HUDEP-2 (cell line): Measurements from ENCODE around the gene WFDC1.

Source experiments
- DNase-seq, 76 experiments: peaks; one replicate each; lab custom pipeline; 2025; ENCODE audit not compliant: unreplicated experiment in 76 of 76; lab: John Stamatoyannopoulos, UW

WFDC1 gene

DNA sequence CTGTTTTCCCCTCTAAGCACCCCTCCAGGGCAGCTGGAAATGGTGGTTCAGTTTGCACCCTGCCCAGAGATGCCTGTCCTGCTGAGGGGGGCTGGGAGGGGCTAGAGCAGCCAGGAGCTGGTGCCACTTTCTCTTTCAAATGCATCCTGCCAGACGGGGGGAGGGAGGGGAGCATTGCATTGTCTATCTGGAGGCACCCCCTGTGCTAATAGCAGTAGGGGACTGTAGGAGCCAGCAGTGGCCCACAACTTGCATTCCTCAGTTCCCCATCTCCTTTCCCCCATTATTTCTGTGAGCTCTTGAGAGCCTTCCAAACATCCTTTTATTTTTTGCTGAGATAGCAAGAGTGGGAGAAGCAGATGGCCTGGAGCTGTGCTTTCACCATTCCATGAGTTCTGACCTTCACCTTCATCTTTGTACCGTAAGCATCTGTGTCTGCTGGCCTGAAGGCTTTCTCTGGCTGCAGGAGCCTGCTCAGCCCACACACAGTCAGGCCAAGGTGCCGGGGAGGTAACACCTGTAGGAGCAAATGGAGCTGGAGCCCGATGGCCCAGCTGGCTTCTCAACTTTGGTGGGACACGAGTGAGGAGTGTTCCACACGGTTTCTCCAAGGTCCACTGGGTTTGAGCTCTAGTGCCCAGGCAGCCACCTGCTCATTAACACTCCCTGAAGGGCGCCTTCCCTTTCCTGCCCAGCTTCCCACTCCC lies 5.2 kb downstream of the WFDC1 start:
- DNase-seq, result no peak

DNA sequence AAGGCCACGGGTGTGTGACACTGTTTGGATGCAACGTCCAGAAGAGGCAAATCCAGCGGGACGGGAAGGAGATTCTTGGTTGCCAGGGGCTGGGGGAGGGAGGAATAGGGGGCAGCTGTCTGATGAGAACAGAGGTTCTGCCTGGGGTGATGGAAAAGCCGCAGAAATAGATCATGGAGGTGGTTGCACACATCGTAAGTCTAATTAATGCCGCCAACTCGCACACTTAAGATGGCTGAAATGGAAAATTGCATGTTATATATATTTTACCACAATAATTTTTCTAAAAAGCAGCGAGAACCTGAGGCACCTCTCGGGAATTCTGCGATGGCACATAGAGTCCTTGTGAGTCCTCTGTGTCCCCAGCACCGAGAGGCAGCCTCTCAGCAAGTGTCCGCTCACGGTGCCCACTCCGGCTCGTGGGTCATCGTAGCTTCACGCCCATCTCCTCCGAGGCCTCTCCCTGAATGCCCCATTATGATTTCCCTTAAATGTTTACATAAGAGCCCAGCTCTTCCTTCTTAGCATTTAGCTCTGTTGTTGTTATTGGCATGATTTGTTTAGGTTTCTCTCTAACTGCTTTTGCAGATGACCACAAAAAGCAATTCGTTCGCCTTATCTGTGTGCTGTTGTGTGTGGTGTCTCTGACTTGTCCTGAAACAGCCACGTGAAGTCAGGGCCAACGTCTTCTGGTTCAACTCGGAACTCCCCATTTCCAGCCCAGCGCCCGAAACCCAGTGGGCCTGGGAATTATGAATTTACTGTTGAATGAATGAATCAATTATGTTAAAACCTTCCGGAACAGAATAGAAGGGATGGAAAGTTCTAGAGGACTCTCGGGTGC lies 7.7 kb downstream of the WFDC1 start:
- no peak for DNase-seq

- no peak for DNase-seq
These were observed 8.3 kb downstream of the WFDC1 start for GRCh38 chr16:84303023-84303422.

- DNase-seq, result no peak
These were observed 8.8 kb downstream of the WFDC1 start for GRCh38 chr16:84303516-84303915.

GRCh38 chr16:84306564-84306963 lies 11.9 kb downstream of the WFDC1 start:
- no peak for DNase-seq

DNA sequence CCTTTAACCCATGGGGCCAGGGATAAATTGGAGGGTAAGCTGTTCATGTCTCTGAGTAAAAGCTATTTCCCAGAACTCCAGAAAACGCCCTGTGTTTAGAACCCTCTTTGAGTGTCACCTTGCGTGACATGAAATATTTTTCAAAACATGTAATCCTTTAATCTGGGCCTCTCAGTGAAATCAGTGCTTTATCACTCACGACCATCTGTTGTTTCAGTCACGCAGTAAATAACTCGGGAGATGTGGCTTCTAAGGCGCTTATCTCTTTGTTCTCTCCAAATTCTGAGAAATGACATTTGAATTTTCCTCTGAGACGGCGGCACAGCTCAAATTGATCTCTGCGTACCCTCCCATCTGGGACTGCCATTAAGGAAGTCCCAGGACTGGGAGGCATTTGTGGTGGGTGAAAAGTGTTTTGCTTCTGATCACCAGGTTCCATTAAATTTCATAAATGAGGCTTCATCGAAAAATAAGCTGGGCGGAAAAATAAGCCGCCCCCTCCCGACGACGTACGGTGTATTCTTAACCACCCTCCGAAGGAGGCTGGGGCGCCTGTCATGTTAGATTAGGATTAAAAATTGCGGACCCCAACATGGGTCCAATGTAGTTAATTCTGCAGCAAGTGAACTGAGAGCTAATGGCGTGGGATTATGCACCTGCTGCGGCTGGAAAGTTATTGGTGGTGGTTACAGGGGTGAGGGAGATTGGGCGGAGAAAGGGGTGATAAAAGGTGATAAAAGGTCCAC lies 12.7 kb downstream of the WFDC1 start:
- DNase-seq, result peak in 42 of 76 experiments; percentile 4 to 81 (median 38)

GRCh38 chr16:84308120-84308519 lies 13.4 kb downstream of the WFDC1 start:
- peak in 32 of 76 experiments; percentile 2 to 51 (median 19) for DNase-seq

DNA sequence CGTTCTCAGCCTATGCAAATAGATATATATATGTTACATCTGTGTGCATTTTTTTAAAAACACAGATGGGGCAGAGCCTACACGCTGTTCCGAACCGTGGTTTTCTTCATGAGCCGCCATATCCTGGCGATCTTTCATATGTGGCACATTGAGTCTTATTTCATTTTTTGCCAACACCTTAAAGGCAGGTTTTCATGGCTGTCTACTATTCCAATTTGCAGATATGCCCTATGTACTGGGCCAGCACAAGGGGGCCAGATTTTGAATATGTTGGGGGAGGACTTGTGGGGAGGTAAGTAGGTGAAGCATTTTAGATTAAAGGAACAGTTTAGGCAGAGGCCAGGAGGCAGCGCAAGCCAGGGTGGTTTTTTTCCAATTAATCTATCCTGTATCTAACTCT lies 16.0 kb downstream of the WFDC1 start:
- no peak for DNase-seq

GRCh38 chr16:84312783-84313382 lies 18.2 kb downstream of the WFDC1 start:
- no peak for DNase-seq

DNA sequence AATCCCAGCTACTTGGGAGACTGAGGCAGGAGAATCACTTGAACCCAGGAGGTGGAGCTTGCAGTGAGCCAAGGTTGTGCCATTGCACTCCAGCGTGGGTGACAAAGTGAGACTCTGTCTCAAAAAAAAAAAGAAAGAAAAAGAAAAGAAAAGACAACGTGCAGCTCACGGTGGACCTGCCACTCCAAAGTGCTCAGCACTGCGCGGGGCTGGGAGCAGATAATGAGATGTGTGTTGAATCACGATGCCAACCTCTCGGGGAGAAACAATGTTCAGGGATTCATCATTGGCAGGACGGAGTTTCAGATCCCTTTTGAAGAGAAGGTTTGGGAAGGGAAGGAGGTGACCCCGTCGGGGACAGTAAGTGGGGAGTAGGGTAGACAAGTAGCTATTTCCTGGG lies 19.2 kb downstream of the WFDC1 start:
- no peak for DNase-seq

DNA sequence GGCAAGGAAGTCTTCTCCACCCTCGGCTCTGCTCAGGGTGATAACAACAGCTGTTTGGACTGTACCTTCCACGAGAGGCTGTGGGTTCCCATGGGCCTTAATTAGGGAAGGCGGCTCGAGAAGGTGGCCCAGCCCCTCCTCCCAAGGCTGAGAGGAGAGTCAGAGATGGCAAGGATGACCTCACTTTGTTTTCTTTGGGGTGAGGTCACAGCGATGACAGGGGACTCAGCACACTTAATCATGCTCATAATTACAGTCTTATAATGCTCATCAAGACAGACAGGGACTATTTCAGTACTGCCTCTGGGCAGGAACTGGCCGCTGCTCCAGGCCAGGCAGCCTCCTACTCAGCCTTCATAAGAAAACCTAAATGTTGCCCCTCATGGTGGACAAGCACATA lies 19.7 kb downstream of the WFDC1 start:
- DNase-seq, result no peak

- DNase-seq, result no peak
These were observed 20.1 kb downstream of the WFDC1 start for GRCh38 chr16:84314814-84315213.

DNA sequence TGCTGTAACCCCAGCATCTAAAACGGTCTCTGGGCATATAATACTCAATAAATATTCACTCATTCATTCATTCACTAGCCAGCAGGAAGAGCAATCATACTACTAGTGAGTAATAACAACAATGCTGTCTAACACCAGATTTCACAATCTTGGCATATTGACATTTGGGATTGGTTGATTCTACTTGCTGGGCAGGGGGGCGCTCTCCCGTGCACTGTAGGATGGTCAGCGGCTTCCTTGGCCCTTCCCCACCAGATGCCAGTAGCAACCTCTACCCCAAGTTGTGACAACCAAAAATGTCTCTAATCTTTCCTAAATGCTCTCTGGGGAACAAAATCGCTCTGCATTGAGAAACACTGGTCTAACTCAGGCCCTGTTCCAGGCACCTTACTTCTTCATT lies 20.7 kb downstream of the WFDC1 start:
- DNase-seq, result no peak

- no peak for DNase-seq
These were observed 23.7 kb downstream of the WFDC1 start for GRCh38 chr16:84318091-84318975.

DNA sequence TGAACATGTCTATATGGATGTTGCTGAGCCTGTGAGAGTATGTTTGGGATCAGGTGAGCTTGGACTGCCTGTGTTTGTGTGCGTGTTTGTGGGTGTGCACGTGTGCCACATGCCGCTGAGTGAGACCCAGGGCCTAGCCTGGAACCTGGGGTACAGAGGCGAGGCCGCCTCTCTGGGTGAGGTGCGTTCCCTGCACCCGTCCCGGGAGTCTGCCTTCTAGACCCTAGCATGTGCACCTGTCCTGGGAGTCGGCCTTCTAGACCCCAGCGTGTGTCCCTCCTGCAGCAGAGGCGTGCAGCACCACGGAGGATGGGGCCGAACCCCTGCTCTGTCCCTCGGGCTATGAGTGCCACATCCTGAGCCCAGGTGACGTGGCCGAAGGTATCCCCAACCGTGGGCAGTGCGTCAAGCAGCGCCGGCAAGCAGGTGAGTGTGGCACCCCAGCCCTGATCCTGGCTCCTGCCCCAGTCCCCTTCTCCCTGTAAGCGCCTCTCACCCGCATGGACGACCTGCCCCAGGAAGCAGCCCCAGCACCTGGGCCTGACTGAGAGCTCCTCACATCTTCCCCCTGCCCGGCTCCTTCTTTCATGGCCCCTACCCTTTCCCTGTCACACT lies 24.6 kb downstream of the WFDC1 start:
- DNase-seq, result no peak

DNA sequence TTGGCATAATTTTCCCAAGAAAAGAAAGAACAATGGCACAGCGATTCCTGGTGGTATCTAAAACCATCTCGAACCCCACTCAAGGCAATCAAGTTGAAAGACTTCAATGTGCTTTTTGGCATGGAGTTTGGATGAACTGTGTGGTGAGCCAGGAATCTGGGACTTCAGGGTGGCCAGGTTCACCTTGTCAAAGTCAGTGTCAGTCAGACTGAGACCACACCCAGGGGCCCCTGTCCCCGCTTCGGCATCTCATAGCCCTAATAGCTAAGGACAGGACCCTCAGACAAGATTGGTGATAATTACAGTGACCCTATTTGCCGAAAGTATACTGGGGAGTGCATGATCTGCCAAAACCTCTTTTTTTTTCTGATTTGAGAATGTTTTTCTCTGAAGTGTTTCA lies 25.8 kb downstream of the WFDC1 start:
- DNase-seq, result no peak

DNA sequence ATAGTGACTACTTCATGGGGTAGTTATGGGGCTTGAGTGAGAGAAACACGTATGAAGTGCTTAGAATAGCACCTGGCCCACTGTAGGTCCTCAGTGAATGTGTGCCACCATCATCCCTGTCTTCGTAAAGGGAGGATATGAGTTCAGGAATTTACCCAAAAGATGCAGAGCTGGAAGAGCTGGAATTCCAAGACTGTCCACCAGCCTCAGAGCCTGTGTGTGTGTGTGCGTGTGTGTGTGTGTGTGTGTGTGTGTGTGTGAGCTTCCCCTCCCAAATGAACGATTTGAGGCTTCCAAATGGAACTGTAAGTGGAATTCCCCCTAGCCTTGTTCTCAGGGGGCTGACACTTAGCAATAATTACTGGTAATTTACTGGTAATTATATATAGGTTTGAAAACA lies 27.3 kb downstream of the WFDC1 start:
- no peak for DNase-seq

- no peak for DNase-seq
These were observed 28.1 kb downstream of the WFDC1 start for GRCh38 chr16:84322749-84323148.

DNA sequence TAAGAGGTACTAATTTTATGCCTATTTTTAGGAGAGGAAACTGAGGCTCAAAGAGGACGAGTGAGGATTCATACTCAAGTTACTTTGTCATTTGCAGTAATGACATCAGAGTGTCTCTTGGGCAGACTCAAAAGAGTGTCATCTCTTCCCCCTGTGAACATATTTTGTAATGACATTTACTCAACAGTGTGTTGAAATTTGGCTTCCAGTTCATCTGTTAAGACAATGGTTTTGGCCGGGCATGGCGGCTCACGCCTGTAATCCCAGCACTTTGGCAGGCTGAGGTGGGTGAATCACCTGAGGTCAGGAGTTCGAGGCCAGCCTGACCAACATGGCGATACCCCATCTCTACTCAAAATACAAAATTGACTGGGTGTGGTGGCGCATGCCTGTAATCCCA lies 28.9 kb downstream of the WFDC1 start:
- no peak for DNase-seq
